GM12878 (cell line): ENCODE measurements around the gene CHD9.

Experiments
- ASH2L ChIP-seq: fragments of 300-600, 200-600 bp; sonication (generic); IDR thresholded peaks from 2 replicates; pipeline ENCODE4 v1.6.1; 2017; ENCODE audit warnings: low read depth, mild to moderate bottlenecking, borderline replicate concordance
- CBX3 ChIP-seq: fragments of 200-600 bp; sonication (generic); IDR thresholded peaks from 2 replicates; pipeline ENCODE4 v1.6.1; 2016; ENCODE audit warnings: low read depth, borderline replicate concordance
- NRF1 ChIP-seq: conservative IDR thresholded peaks from 2 replicates; pipeline ENCODE4 v1.6.1; 2011; ENCODE audit warnings: mild to moderate bottlenecking, low read depth, low read length, improper control_type of control experiment
- POLR2A ChIP-seq: IDR thresholded peaks from 2 replicates; pipeline ENCODE4 v1.6.1; 2011; ENCODE audit warnings: low read depth, mild to moderate bottlenecking, low read length
- RAD21 ChIP-seq: IDR thresholded peaks from 2 replicates; pipeline ENCODE4 v1.6.1; 2011; ENCODE audit warnings: mild to moderate bottlenecking, low read depth, low read length, moderate library complexity; ENCODE audit not compliant: insufficient read depth
- RAD51 ChIP-seq: fragments of 450-650 bp; IDR thresholded peaks from 2 replicates; pipeline ENCODE4 v1.6.1; 2016; ENCODE audit warnings: moderate library complexity, mild to moderate bottlenecking, inconsistent platforms
- TCF7 ChIP-seq: IDR thresholded peaks from 2 replicates; pipeline ENCODE4 v1.6.1; 2014; ENCODE audit warnings: antibody characterized with exemption, borderline replicate concordance
- TF ChIP-seq, protein P1 (sequence below), 3 experiments: IDR thresholded peaks in 2 of 3; conservative IDR thresholded peaks in 1 of 3; 2 replicates each; pipeline ENCODE4 v1.5.1; 2011; ENCODE audit warnings: low read depth in 3 of 3, low read length in 3 of 3, mild to moderate bottlenecking in 3 of 3, control low read depth in 2 of 3, moderate library complexity in 2 of 3, inconsistent platforms in 1 of 3, mixed read lengths in 1 of 3; ENCODE audit not compliant: control insufficient read depth in 2 of 3, insufficient read depth in 1 of 3; ENCODE audit errors: extremely low read depth in 1 of 3

DNA sequence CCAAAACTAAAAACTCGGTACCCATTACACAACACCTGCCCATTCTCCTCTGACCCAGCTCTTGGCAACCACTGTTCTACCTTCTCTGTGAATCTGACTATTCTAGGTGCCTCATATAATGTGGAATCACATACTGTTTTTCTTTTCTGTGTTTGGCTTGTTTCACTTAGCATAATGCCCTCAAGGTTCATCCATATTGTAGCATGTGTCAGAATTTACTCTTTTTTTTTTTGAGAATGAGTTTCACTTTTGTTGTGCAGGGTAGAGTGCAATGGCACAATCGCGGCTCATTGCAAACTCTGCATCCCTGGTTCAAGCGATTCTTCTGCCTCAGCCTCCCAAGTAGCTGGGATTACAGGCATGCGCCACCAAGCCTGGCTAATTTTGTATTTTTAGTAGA, 320.0 kb downstream of the CHD9 start:
- no peak for TF ChIP-seq ASH2L
- TF ChIP-seq, protein P1, sequence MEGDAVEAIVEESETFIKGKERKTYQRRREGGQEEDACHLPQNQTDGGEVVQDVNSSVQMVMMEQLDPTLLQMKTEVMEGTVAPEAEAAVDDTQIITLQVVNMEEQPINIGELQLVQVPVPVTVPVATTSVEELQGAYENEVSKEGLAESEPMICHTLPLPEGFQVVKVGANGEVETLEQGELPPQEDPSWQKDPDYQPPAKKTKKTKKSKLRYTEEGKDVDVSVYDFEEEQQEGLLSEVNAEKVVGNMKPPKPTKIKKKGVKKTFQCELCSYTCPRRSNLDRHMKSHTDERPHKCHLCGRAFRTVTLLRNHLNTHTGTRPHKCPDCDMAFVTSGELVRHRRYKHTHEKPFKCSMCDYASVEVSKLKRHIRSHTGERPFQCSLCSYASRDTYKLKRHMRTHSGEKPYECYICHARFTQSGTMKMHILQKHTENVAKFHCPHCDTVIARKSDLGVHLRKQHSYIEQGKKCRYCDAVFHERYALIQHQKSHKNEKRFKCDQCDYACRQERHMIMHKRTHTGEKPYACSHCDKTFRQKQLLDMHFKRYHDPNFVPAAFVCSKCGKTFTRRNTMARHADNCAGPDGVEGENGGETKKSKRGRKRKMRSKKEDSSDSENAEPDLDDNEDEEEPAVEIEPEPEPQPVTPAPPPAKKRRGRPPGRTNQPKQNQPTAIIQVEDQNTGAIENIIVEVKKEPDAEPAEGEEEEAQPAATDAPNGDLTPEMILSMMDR (IDR thresholded peaks at IDR 0.05 in 2 of 3, conservative IDR thresholded peaks at IDR 0.05 in 1 of 3; ENCODE audit: control insufficient read depth in 2 of 3, extremely low read depth in 1 of 3, insufficient read depth in 1 of 3, low read depth in 3 of 3, low read length in 3 of 3), result no peak
- TF ChIP-seq NRF1, result no peak
- no peak for TF ChIP-seq POLR2A
- TF ChIP-seq TCF7, result no peak
- no peak for TF ChIP-seq RAD21
- no peak for TF ChIP-seq RAD51
- TF ChIP-seq CBX3, result no peak
